Right lobe of liver (tissue), 6 donors: ENCODE data around the gene DNAAF9. TPM values are rescaled to one million over a fixed set of nuclear protein-coding genes. Genes with fewer than 3 reads are reported as not detected.
"Not testable (repeated sequence)": the region's sequence is repeated elsewhere in the genome, so short reads cannot be mapped to it uniquely, and the experiment has no call there.

Experiments
- ATAC-seq, 4 donors: fragments of 200-7000 bp; cut with Tn5 transposase; one replicate each; pipeline ENCODE4 v1.9.1; 2020; ENCODE audit warnings: mild to moderate bottlenecking in 4 of 4, moderate library complexity in 4 of 4
- DNase-seq, 3 donors: peaks; one replicate each; pipeline ENCODE4 v3.0.0-alpha.2; 2020
- H3K27ac ChIP-seq, 3 donors: fragments of 200-600 bp; one replicate each; pipeline ENCODE4 v1.8.0; 2022
- H3K27me3 ChIP-seq, 2 donors: fragments of 200-600 bp; one replicate each; pipeline ENCODE4 v1.8.0; 2022
- H3K36me3 ChIP-seq, 4 donors: fragments of 200-600 bp; sonication (generic) in 1 of 4; one replicate each; pipeline versions ENCODE4 v1.5.1 to v1.8.0; 2017 to 2022; ENCODE audit warnings: control low read depth in 1 of 4
- H3K4me1 ChIP-seq, 4 donors: fragments of 200-600 bp; sonication (generic) in 1 of 4; one replicate each; pipeline versions ENCODE4 v1.5.1 to v1.8.0; 2017 to 2022; ENCODE audit warnings: control low read depth in 1 of 4
- H3K4me3 ChIP-seq, 3 donors: fragments of 200-600 bp; one replicate each; pipeline ENCODE4 v1.8.0; 2022
- H3K9me3 ChIP-seq, 4 donors: fragments of 200-600 bp; sonication (generic) in 1 of 4; one replicate each; pipeline versions ENCODE4 v1.5.1 to v1.8.0; 2017 to 2022; ENCODE audit warnings: control low read depth in 1 of 4
- POLR2A ChIP-seq: fragments of 450-650 bp; IDR thresholded peaks from one replicate; pipeline ENCODE4 v1.6.1; 2017; ENCODE audit warnings: antibody characterized with exemption, mild to moderate bottlenecking
- WGBS: methylation state at CpG from one replicate; pipeline ENCODE4 v1.1.6; 2018; ENCODE audit warnings: low coverage, low lambda C conversion rate; ENCODE audit not compliant: insufficient coverage; ENCODE audit errors: missing lambda C conversion rate; 5-methylcytosine and 5-hydroxymethylcytosine counted together
- intact Hi-C, 2 donors: fragments of 100-400 bp; cut with DNase I; formaldehyde crosslinking; loops; one replicate each; pipeline versions ENCODE4 v1.11.2 to v1.14.1; 2022
- total RNA-seq, 6 experiments: library from RNA; depleted of rRNA in 2 of 6; stranded (reverse); fragments of >200 nt in 2 of 6; fragmentation: NEBNext Ultra II Directional in 3 of 6; extraction: Animal tissue kit (Norgen Biotek cat#: 25700) in 3 of 6; gene quantifications; one replicate each; pipeline versions ENCODE4 v1.1.0 to v1.2.4, GENCODE V29; 2016 to 2023
- TF ChIP-seq, protein P1 (sequence below), 4 donors: fragments of 200-600 bp in 3 of 4; fragments of 450-650 bp in 1 of 4; IDR thresholded peaks; one replicate each; pipeline versions ENCODE4 v1.5.1 to v1.8.0; 2016 to 2022; ENCODE audit warnings: antibody characterized with exemption in 4 of 4, mild to moderate bottlenecking in 2 of 4
- donor health status: DM: no; HTN: yes; CAD: no.
- donor health status: DM: no; HTN: no; CAD: no.
- donor health status: DM: no; HTN: no; CAD: no.
- donor health status: DM: no; HTN: yes; CAD: no.
- donor health status: DM: no; HTN: yes; CAD: no.

Gene DNAAF9
- total RNA-seq, 6 experiments from 2014 or later = 2.5 to 4.9 (median 4.2) TPM

DNA sequence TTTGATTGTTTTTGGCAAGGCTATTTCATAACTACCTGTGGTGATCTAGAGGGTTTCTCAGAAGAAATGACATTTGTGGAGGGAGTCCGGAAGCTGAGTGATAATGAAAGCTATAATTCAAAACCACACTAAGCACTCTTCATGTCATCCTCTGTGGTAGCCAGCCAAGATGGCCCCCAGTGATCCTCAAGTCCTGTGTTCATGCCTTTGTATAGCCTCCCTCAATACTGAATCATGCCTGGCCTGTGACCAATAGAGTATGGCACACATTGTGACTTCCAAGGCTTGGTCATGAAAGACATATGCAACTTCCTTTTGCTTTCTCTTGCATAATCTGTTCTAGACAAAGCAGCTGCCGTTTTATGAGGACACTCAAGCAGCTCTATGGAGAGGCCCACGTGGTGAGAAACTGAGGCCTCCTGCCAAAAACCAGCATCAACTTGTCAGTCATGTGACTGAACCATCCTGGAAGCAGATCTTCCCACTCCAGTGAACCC is 12.8 kb upstream of the DNAAF9 start:
- DNase-seq (no peak), ATAC-seq (peak; percentile 30 to 66 (median 54))
- TF ChIP-seq, protein P1, sequence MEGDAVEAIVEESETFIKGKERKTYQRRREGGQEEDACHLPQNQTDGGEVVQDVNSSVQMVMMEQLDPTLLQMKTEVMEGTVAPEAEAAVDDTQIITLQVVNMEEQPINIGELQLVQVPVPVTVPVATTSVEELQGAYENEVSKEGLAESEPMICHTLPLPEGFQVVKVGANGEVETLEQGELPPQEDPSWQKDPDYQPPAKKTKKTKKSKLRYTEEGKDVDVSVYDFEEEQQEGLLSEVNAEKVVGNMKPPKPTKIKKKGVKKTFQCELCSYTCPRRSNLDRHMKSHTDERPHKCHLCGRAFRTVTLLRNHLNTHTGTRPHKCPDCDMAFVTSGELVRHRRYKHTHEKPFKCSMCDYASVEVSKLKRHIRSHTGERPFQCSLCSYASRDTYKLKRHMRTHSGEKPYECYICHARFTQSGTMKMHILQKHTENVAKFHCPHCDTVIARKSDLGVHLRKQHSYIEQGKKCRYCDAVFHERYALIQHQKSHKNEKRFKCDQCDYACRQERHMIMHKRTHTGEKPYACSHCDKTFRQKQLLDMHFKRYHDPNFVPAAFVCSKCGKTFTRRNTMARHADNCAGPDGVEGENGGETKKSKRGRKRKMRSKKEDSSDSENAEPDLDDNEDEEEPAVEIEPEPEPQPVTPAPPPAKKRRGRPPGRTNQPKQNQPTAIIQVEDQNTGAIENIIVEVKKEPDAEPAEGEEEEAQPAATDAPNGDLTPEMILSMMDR (IDR thresholded peaks at IDR 0.05) = no peak
- no peak for TF ChIP-seq POLR2A
- Histone ChIP-seq H3K27me3 (no peaks in the 10 kb centered on the region), H3K27ac (no peak overlapping the region), H3K9me3 (no peaks in the 10 kb centered on the region), H3K4me1 (no peaks in the 10 kb centered on the region), H3K4me3 (no peak overlapping the region), H3K36me3 (no peaks in the 10 kb centered on the region)
- intact Hi-C loops = no loop called here
- WGBS = 58% methylated on average over 2 of the region's 3 CpGs

DNA sequence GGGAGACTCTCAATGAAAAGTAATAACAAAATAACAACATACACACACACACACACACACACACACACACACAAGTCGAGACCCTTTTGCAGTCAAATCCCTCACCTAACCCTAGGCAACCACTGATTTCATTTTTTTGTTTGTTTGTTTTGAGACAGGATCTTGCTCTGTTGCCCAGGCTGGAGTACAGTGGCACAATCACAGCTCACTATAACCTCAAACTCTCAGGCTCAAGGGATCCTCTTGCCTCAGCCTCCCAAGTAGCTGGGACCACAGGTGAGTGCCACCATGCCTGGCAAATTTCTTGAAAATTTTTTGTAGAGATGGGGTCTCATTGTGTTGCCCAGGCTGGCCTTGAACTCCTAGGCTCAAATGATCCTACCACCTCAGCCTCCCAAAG is 10.7 kb upstream of the DNAAF9 start:
- H3K27me3 ChIP-seq, H3K4me1 ChIP-seq, H3K9me3 ChIP-seq, H3K27ac ChIP-seq, DNase-seq, ATAC-seq, H3K36me3 ChIP-seq, intact Hi-C loops, H3K4me3 ChIP-seq: not testable (repeated sequence)
- WGBS = 100% methylated on average over 1 of the region's 1 CpG

DNA sequence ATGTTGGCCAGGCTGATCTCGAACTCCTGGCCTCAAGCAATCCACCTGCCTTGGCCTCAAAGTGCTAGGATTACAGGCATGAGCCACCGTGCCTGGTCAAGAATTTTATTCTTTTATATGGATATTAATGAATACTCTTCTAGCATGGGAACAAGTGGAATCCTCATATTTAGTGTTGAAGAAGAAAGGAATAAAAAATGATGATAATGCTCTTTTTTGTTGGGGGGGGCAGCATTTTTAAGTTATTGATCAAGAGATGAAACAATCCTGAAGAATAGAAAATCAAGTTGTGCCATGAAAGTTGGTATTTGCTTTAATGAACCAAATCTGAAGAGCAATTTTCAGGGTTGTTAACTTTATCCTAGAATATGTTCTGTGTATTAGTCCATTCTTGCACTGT is 6.7 kb upstream of the DNAAF9 start:
- intact Hi-C loops = no loop called here
- WGBS = 81% methylated on average over 2 of the region's 2 CpGs
- H3K27me3 ChIP-seq = no peaks in the 10 kb centered on the region
- TF ChIP-seq, protein P1 (IDR thresholded peaks at IDR 0.05) = no peak
- no peak for TF ChIP-seq POLR2A
- H3K36me3 ChIP-seq = no peaks in the 10 kb centered on the region
- DNase-seq (no peak), ATAC-seq (no peak)
- H3K9me3 ChIP-seq = no peaks in the 10 kb centered on the region
- H3K4me1 ChIP-seq = peaks cover 0 to 6% (median 0%) of the 10 kb centered on the region in 4 donors
- H3K4me3 ChIP-seq = no peak overlapping the region
- no peak overlapping the region for H3K27ac ChIP-seq

DNA sequence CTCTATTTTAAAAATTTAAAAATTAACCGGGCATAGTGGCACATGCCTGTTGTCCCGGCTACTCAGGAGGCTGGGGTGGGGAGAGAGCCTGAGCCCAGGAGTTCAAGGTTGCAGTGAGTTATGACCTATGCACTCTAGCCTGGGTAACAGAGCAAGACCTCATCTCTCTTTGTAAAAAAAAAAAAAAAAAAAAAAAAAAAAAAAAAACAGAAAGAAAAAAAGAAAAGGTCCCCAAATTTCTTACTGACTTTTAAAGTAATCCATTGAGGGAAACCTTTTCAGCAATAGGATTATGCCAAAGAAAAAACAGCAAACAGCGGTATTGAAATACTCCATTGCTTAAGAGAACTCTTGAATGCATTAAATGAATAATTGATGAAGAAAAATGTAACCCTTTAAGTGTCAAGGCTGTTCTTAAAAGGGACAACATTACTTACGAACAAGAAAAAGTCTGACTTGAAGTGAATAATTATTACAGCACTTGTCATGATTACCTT is 6.0 kb upstream of the DNAAF9 start:
- DNase-seq (peak; percentile 42 to 79 (median 75)), ATAC-seq (peak; percentile 80 to 87 (median 81))
- no peaks in the 10 kb centered on the region for H3K36me3 ChIP-seq
- intact Hi-C loops = no loop called here
- H3K9me3 ChIP-seq = no peaks in the 10 kb centered on the region
- H3K27ac ChIP-seq = no peak overlapping the region
- H3K4me3 ChIP-seq = no peak overlapping the region
- H3K4me1 ChIP-seq = peaks cover 0 to 6% (median 0%) of the 10 kb centered on the region in 4 donors
- whole genome bisulfite sequencing = 33% methylated on average over 4 of the region's 4 CpGs
- TF ChIP-seq, protein P1 (IDR thresholded peaks at IDR 0.05) = no peak
- TF ChIP-seq POLR2A = no peak
- no peaks in the 10 kb centered on the region for H3K27me3 ChIP-seq

DNA sequence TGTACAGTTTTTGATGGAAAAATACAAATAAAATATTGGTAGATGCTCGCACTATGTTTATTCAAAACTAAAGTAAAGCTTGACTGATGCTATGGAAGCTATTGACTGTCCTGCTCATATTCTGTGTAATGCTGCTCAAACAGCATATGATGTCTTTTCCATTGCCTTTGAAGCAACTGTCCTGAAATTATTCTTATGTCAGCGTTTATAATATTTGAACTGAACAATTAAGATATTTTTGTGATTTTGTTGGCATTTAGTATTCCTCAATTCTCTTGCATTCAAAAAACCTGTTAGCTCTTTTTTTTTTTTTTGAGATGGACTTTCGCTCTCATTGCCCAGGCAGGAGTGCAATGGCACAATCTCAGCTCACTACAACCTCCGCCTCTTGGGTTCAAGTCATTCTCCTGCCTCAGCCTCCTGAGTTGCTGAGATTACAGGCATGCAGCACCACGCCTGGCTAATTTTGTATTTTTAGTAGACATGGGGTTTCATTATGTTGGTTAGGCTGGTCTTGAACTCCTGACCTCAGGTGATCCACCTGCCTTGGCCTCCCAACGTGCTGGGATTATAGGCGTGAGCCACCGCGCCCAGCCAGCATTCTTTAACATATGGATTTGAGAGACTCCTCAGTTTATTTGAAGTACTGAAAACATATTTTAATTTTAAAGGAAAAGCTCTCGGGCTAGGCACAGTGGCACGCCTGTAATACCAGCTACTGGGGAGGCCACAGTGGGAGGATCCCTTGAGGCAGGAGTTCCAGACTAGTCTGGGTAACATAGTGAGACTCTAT is 5.3 kb upstream of the DNAAF9 start:
- DNase-seq (no peak), ATAC-seq (no peak)
- no peaks in the 10 kb centered on the region for H3K27me3 ChIP-seq
- TF ChIP-seq, protein P1 (IDR thresholded peaks at IDR 0.05) = no peak
- TF ChIP-seq POLR2A = no peak
- no peaks in the 10 kb centered on the region for H3K9me3 ChIP-seq
- no peak overlapping the region for H3K4me3 ChIP-seq
- intact Hi-C loops = no loop called here
- H3K36me3 ChIP-seq = no peaks in the 10 kb centered on the region
- peaks cover 0 to 6% (median 0%) of the 10 kb centered on the region in 4 donors for H3K4me1 ChIP-seq
- H3K27ac ChIP-seq = no peak overlapping the region
- 73% methylated on average over 10 of the region's 11 CpGs for WGBS
